AG09319 (cell line): ENCODE results near the gene DIAPH2.

Experiments used
- DNase-seq: peaks from one replicate; pipeline ENCODE4 v3.0.0-alpha.2; 2010; ENCODE audit warnings: low read depth; ENCODE audit errors: extremely low read depth
- TF ChIP-seq, protein P1 (sequence below): IDR thresholded peaks from 2 replicates; pipeline ENCODE4 v1.5.1; 2011; ENCODE audit warnings: low read depth, mild to moderate bottlenecking, inconsistent platforms, low read length, moderate library complexity

DIAPH2 gene

DNA sequence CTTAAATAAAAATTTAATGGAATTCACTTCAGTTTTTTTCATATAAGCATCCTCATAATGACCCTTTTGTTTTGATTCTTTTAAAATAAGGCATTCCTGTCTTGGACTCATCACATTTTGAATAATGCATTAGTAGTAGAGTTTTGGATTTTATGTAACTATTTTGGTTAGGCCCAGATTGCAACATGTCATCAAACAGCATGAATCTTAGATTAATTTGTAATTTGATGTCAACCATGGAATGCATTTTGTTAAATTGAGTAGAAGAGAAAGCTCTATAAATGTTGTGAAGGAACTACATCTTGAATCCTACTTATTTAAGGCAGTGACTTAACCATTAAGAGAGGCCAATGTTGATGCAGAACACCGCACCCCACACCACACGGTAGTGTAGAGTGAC is 3.1 kb downstream of the DIAPH2 start:
- DNase-seq, result no peak
- TF ChIP-seq, protein P1, sequence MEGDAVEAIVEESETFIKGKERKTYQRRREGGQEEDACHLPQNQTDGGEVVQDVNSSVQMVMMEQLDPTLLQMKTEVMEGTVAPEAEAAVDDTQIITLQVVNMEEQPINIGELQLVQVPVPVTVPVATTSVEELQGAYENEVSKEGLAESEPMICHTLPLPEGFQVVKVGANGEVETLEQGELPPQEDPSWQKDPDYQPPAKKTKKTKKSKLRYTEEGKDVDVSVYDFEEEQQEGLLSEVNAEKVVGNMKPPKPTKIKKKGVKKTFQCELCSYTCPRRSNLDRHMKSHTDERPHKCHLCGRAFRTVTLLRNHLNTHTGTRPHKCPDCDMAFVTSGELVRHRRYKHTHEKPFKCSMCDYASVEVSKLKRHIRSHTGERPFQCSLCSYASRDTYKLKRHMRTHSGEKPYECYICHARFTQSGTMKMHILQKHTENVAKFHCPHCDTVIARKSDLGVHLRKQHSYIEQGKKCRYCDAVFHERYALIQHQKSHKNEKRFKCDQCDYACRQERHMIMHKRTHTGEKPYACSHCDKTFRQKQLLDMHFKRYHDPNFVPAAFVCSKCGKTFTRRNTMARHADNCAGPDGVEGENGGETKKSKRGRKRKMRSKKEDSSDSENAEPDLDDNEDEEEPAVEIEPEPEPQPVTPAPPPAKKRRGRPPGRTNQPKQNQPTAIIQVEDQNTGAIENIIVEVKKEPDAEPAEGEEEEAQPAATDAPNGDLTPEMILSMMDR, result no peak

DNA sequence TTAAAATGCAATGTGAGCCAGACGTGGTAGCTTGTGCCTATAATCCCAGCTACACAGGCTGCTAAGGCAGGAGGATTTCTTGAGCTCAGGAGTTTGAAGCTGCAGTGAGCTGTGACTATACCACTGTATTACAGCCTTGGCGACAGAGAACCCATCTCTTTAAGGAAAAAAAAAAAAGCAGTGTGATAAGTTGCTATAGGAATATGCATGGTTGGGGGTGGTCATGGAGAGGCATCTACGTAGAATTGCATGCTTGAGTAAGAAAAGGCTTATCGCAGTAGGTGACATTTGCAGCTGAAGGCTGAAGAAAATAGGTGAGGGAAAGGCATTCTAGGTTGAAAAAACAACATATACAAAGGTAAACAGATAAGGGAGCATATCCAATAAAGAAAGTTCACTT is 4.1 kb downstream of the DIAPH2 start:
- TF ChIP-seq, protein P1, result no peak
- no peak for DNase-seq

DNA sequence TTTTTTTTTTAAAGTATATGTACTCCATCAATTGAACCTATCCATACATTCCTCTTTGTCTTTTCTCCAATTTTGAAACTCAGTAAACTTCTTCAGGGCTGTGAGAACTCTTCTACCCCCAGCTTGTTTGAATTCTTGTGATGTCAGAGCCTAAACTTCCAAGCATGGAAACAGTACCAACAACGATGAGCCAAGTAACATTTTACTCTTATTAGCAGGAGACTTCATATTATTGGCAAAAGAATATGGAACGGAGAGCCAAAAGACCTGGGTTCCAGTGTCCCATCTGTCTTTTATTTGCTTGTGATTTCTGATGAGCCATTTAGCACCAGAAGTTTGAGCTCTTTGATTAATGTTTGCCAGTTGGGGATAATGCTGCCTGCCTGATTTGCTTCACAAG is 5.3 kb downstream of the DIAPH2 start:
- no peak for DNase-seq
- TF ChIP-seq, protein P1, result no peak

DNA sequence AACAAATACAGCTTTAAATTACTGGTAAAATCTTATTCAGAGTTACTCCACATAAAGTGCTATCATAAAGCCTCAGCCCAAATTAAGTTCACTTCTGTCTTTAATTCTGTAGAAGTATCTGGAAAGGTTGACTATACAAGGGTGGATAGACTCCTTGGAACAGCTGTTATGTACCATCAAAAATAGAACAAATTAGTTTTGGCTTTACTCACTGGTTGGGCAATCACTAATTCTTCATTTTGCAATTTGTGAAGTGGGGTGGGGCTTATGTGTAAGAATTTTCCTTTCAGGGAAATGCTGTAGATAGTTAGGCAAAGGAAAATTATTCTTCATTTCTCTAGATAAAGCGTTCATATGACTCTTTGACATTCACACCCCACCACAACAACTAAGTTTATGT is 7.8 kb downstream of the DIAPH2 start:
- TF ChIP-seq, protein P1, result no peak
- no peak for DNase-seq

DNA sequence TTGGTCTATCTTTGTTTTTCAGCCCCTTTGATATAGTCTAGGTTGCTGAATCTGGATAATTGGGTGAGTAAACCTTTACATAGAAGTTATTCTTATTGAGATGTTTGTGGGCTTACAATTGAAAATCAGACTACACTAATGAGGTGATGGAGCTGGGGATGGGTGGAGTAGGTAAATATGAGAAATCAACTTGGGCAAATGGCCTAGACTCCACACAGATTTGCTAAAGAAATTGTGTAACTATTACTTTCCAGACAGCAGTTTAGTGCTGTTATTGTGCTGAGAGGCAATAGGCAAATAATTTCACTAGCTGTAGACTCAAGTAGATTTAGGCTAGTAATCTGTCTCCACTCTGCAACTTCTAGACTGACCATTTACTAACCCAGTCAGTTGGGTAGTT is 8.2 kb downstream of the DIAPH2 start:
- TF ChIP-seq, protein P1, result no peak
- no peak for DNase-seq

DNA sequence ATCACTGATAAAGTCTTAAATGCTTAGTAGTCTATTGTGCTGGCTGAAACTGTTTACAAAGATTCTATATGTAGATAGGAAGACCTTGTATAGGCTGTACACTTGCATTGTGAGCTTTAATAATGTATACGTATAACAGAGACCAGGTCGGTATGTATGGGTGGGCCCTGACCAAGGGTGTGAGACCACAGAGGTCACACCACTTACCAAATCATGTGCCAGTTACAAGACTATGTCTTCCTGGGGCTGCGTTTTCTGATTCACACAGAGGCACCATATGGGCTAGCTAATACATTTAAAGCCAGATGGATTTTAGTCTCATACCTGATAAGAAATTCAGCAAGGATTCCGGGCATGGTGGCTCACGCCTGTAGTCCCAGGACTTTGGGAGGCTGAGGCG is 8.8 kb downstream of the DIAPH2 start:
- TF ChIP-seq, protein P1, result no peak
- DNase-seq, result no peak

DNA sequence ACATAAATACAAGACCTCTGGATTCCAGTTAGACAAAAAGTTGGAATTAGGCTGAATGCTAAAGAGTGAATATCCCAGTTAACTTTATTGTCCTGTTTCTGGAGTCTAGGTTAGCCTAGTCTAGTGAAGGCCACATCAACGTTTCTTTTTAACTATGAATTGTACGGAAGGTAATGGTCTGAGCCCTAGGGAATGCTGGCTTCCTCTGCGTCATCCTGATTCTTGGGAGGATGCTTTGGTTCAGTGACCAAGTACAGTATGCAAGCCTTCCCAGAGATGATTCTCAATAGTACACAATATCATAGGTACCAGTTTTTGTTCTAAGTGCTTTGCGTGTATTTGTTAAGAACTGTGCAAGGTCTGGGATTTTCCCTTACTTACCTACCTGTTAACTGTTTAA is 11.8 kb downstream of the DIAPH2 start:
- TF ChIP-seq, protein P1, result no peak
- no peak for DNase-seq
